Measurements from ENCODE around the gene CCDC78. TPM values are rescaled to one million over a fixed set of nuclear protein-coding genes. Genes with fewer than 3 reads are reported as not detected.
"Not testable (repeated sequence)": the region's sequence is repeated elsewhere in the genome, so short reads cannot be mapped to it uniquely, and the experiment has no call there.

The CCDC78 gene
- total RNA-seq, 1 experiment from 2014 or later: 10.0 TPM

GRCh38 chr16:759110-759910 is 33.1 kb upstream of the CCDC78 start:
- Mint-ChIP-seq H3K36me3 (ENCODE audit: insufficient read depth, unreplicated experiment) (peaks cover 5% of the 10 kb centered on the region), H3K9me3 (ENCODE audit: low read depth, unreplicated experiment) (no peaks in the 10 kb centered on the region), H3K4me3 (ENCODE audit: low read depth, unreplicated experiment) (no peak overlapping the region), H3K27ac (ENCODE audit: unreplicated experiment) (no peak overlapping the region), H3K27me3 (ENCODE audit: unreplicated experiment) (peaks cover 54% of the 10 kb centered on the region), H3K4me1 (ENCODE audit: low read depth, unreplicated experiment) (peaks cover 23% of the 10 kb centered on the region)
- no TSS peak for BruUV-seq (replicated peaks)
- no peak for DNase-seq
- intact Hi-C loops (cut with micrococcal nuclease; ENCODE audit: unreplicated experiment): no loop called here
- CTCF ChIA-PET: interaction anchor here (1.1 to 1.7 kb wide), 2 partner anchors 40 to 342 kb away, joined by 5 to 6 read pairs; no protein-coding TSS in a partner anchor
- TF ChIP-seq, protein P1, sequence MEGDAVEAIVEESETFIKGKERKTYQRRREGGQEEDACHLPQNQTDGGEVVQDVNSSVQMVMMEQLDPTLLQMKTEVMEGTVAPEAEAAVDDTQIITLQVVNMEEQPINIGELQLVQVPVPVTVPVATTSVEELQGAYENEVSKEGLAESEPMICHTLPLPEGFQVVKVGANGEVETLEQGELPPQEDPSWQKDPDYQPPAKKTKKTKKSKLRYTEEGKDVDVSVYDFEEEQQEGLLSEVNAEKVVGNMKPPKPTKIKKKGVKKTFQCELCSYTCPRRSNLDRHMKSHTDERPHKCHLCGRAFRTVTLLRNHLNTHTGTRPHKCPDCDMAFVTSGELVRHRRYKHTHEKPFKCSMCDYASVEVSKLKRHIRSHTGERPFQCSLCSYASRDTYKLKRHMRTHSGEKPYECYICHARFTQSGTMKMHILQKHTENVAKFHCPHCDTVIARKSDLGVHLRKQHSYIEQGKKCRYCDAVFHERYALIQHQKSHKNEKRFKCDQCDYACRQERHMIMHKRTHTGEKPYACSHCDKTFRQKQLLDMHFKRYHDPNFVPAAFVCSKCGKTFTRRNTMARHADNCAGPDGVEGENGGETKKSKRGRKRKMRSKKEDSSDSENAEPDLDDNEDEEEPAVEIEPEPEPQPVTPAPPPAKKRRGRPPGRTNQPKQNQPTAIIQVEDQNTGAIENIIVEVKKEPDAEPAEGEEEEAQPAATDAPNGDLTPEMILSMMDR (IDR thresholded peaks at IDR 0.05; ENCODE audit: unreplicated experiment): no peak

- CTCF ChIA-PET: interaction anchor here (0.6 kb wide), 1 partner anchor 300 kb away, joined by 5 read pairs; no protein-coding TSS in a partner anchor
- Mint-ChIP-seq H3K9me3 (ENCODE audit: low read depth, unreplicated experiment) (no peaks in the 10 kb centered on the region), H3K36me3 (ENCODE audit: insufficient read depth, unreplicated experiment) (peaks cover 5% of the 10 kb centered on the region), H3K27me3 (ENCODE audit: unreplicated experiment) (peaks cover 78% of the 10 kb centered on the region), H3K27ac (ENCODE audit: unreplicated experiment) (no peak overlapping the region), H3K4me3 (ENCODE audit: low read depth, unreplicated experiment) (no peak overlapping the region), H3K4me1 (ENCODE audit: low read depth, unreplicated experiment) (peaks cover 29% of the 10 kb centered on the region)
- BruUV-seq (replicated peaks): no TSS peak
- intact Hi-C loops (cut with micrococcal nuclease; ENCODE audit: unreplicated experiment): no loop called here
- no peak for DNase-seq
- TF ChIP-seq, protein P1 (IDR thresholded peaks at IDR 0.05; ENCODE audit: unreplicated experiment): no peak
These were observed 30.2 kb upstream of the CCDC78 start for GRCh38 chr16:756428-756827.

DNA sequence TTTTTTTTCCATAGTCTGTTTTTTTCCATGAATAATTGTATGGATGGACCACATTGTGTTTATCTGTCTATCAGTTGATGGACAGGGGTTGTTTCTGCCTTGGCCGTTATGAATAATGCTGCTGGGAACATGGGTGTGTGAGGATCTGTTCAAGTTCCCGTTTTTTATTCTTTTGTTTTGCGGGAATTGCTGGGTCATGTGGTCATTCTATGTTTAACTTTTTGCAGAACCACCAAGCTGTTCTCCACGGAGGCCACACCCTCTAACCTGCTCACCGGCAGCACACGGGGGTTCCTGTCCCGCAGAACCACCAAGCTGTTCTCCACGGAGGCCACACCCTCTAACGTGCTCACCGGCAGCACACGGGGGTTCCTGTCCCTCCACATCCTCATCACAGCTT is 28.4 kb upstream of the CCDC78 start:
- peaks cover 80% of the 10 kb centered on the region for H3K27me3 Mint-ChIP-seq (ENCODE audit: unreplicated experiment)
- no peak overlapping the region for H3K27ac Mint-ChIP-seq (ENCODE audit: unreplicated experiment)
- CTCF ChIA-PET: interaction anchor here (0.6 kb wide), 1 partner anchor 19 kb away, joined by 5 read pairs; no protein-coding TSS in a partner anchor
- H3K4me3 Mint-ChIP-seq (ENCODE audit: low read depth, unreplicated experiment): no peak overlapping the region
- DNase-seq: no peak
- BruUV-seq (replicated peaks): no TSS peak
- TF ChIP-seq, protein P1 (IDR thresholded peaks at IDR 0.05; ENCODE audit: unreplicated experiment): no peak
- intact Hi-C loops (cut with micrococcal nuclease; ENCODE audit: unreplicated experiment): no loop called here
- no peaks in the 10 kb centered on the region for H3K9me3 Mint-ChIP-seq (ENCODE audit: low read depth, unreplicated experiment)
- H3K36me3 Mint-ChIP-seq (ENCODE audit: insufficient read depth, unreplicated experiment): no peaks in the 10 kb centered on the region
- H3K4me1 Mint-ChIP-seq (ENCODE audit: low read depth, unreplicated experiment): peaks cover 15% of the 10 kb centered on the region

DNA sequence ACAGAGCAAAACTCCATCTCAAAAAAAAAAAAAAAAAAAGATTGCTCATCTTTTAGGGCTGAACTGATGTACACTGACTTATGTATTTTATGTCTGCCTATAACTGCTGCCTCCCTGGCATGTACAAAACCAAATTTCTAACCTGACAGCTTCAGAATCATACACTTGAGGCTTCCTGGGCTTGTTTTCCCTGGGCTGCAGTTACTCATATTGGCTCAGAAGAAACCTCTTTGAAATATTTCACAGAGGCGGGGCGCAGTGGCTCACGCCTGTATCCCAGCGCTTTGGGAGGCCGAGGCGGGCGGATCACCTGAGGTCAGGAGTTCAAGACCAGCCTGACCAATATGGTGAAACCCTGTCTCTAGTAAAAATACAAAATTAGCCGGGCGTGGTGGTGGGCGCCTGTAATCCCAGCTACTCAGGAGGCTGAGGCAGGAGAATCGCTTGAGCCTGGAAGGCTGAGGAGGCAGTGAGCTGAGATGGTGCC is 27.9 kb upstream of the CCDC78 start:
- H3K36me3 Mint-ChIP-seq (ENCODE audit: insufficient read depth, unreplicated experiment); DNase-seq; BruUV-seq (replicated peaks); H3K27ac Mint-ChIP-seq (ENCODE audit: unreplicated experiment); H3K9me3 Mint-ChIP-seq (ENCODE audit: low read depth, unreplicated experiment); H3K4me3 Mint-ChIP-seq (ENCODE audit: low read depth, unreplicated experiment); intact Hi-C loops (cut with micrococcal nuclease; ENCODE audit: unreplicated experiment): not testable (repeated sequence)
- CTCF ChIA-PET: interaction anchor here (0.7 kb wide), 1 partner anchor 24 kb away, joined by 5 read pairs; no protein-coding TSS in a partner anchor
- peaks cover 12% of the 10 kb centered on the region for H3K4me1 Mint-ChIP-seq (ENCODE audit: low read depth, unreplicated experiment)
- peaks cover 80% of the 10 kb centered on the region for H3K27me3 Mint-ChIP-seq (ENCODE audit: unreplicated experiment)

GRCh38 chr16:752007-752312 is 25.7 kb upstream of the CCDC78 start:
- peaks cover 12% of the 10 kb centered on the region for H3K36me3 Mint-ChIP-seq (ENCODE audit: insufficient read depth, unreplicated experiment)
- no peak for DNase-seq
- intact Hi-C loops (cut with micrococcal nuclease; ENCODE audit: unreplicated experiment): no loop called here
- no peak overlapping the region for H3K4me3 Mint-ChIP-seq (ENCODE audit: low read depth, unreplicated experiment)
- H3K27me3 Mint-ChIP-seq (ENCODE audit: unreplicated experiment): peaks cover 79% of the 10 kb centered on the region
- no peak overlapping the region for H3K27ac Mint-ChIP-seq (ENCODE audit: unreplicated experiment)
- CTCF ChIA-PET: interaction anchor here (0.8 to 1.2 kb wide), 2 partner anchors 11 to 24 kb away, joined by 4 read pairs; partner anchors contain the start of gene CIAO3
- H3K4me1 Mint-ChIP-seq (ENCODE audit: low read depth, unreplicated experiment): peaks cover 12% of the 10 kb centered on the region
- no peaks in the 10 kb centered on the region for H3K9me3 Mint-ChIP-seq (ENCODE audit: low read depth, unreplicated experiment)
- TF ChIP-seq, protein P1 (IDR thresholded peaks at IDR 0.05; ENCODE audit: unreplicated experiment): no peak
- BruUV-seq (replicated peaks): no TSS peak

Data from Calu3 (cell line).